Stimulated activated naive B cell treated with anti-CD40 and anti-IgM and Interleukin-4, amounts not matched to agents 10 μg/mL and 1 μg/mL and 100 μg/mL, for 72 hours (primary cell): Measurements from ENCODE around the gene FLOT2.
A peak's percentile ranks its signal among the peaks of the same experiment; 100 is the strongest.

Experiments
- ATAC-seq, 2 donors: fragments of 150-1000 bp; cut with Tn5 transposase; replicated peaks; 2 replicates each; pipeline ENCODE4 v1.10.0; 2021; ENCODE audit warnings: moderate library complexity in 1 of 2
- DNase-seq: peaks from one replicate; pipeline ENCODE4 v3.0.0; 2021
- H3K27ac Mint-ChIP-seq: one replicate; pipeline ENCODE4 v1.8.0; 2022; ENCODE audit warnings: mild to moderate bottlenecking, mixed read lengths
- H3K27me3 Mint-ChIP-seq, 2 donors: one replicate each; pipeline ENCODE4 v1.8.0; 2022; ENCODE audit warnings: mixed read lengths in 2 of 2
- H3K36me3 Mint-ChIP-seq, 2 donors: one replicate each; pipeline ENCODE4 v1.8.0; 2022; ENCODE audit warnings: mixed read lengths in 2 of 2, mild to moderate bottlenecking in 1 of 2
- H3K4me1 Mint-ChIP-seq, 2 donors: one replicate each; pipeline ENCODE4 v1.8.0; 2022; ENCODE audit warnings: mixed read lengths in 2 of 2, mild to moderate bottlenecking in 1 of 2
- H3K4me3 Mint-ChIP-seq, 2 donors: one replicate each; pipeline ENCODE4 v1.8.0; 2022; ENCODE audit warnings: mild to moderate bottlenecking in 2 of 2, mixed read lengths in 2 of 2, moderate library complexity in 1 of 2
- H3K9me3 Mint-ChIP-seq, 2 donors: one replicate each; pipeline ENCODE4 v1.8.0; 2022; ENCODE audit warnings: mixed read lengths in 2 of 2, mild to moderate bottlenecking in 1 of 2

The FLOT2 gene

DNA sequence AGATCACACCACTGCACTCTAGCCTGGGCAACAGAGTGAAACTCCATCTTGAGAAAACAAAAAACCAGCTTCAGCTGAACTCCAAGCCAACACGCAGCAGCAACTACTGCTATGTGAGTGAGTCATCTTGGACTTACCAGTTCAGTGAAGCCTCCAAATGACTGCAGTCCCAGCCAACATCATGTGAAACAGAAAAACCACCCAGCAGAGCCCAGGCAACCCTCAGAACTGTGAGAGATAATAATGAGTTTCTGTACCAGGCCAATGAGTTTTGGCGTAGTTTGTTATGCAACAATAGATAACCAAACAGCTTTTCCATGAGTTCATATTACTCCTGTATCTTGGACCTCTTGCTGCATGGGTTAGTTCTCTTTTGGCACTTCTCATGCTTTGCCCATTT, 30.5 kb upstream of the FLOT2 start:
- Mint-ChIP-seq H3K4me1 (peaks cover 38 to 52% of the 10 kb centered on the region in 2 donors), H3K9me3 (peaks cover 0 to 2% of the 10 kb centered on the region in 2 donors), H3K4me3 (no peak overlapping the region), H3K27me3 (no peaks in the 10 kb centered on the region), H3K36me3 (peaks cover 43 to 77% of the 10 kb centered on the region in 2 donors), H3K27ac (peak overlapping the region; percentile 67)
- DNase-seq (peak; percentile 17), ATAC-seq (peak; percentile 84 to 88)

DNA sequence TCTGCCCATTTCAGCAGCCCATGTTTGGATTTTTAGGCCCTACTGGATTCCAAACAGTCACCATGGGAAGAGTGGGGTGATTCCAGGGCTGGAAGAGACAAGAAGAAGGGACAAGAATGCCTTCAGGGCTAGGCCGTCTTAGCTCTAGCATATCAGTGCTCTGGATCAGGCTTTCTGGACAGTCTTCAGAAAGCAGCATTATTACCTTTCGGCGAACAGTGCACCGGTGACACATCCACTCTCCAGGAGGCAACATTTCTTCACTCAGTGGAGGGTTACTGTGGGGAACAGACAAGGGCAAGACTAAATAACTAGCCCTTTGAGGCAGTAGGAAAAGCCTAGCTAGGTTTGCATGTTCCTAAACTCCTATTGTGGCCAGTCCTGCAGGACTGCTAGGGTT, 29.3 kb upstream of the FLOT2 start:
- H3K36me3 Mint-ChIP-seq: peaks cover 46 to 77% of the 10 kb centered on the region in 2 donors

DNA sequence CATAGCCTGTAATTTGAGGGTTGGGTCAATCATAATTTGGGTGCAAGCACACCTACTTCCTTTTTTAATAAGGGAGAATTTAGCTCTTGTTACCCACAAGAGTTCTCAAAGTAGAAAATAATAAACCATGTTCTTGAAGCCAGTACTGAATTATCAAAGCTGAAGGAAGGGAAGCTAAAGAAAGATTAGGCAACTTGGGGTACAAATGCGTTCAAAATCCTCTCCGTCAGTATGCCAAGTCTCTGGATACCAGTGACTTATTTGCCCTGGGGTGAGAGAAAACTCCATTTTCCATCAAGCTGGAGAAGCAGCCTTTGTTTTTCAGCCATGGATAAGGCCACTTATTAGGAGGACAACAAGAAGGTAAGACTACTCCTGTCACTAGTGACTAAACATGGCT, 28.8 kb upstream of the FLOT2 start:
- DNase-seq (no peak), ATAC-seq (no peak)
- Mint-ChIP-seq H3K36me3 (peaks cover 50 to 81% of the 10 kb centered on the region in 2 donors), H3K27ac (peak overlapping the region; percentile 79), H3K9me3 (peaks cover 0 to 2% of the 10 kb centered on the region in 2 donors), H3K4me1 (peaks cover 38 to 46% of the 10 kb centered on the region in 2 donors), H3K4me3 (no peak overlapping the region), H3K27me3 (no peaks in the 10 kb centered on the region)

More for the DNA sequence above, 29.3 kb upstream of the FLOT2 start:
- H3K4me1 Mint-ChIP-seq: peaks cover 38 to 46% of the 10 kb centered on the region in 2 donors
- peak overlapping the region; percentile 3 for H3K27ac Mint-ChIP-seq
- DNase-seq (no peak), ATAC-seq (no peak)
- no peak overlapping the region for H3K4me3 Mint-ChIP-seq
- H3K27me3 Mint-ChIP-seq: no peaks in the 10 kb centered on the region
- peaks cover 0 to 2% of the 10 kb centered on the region in 2 donors for H3K9me3 Mint-ChIP-seq

- ATAC-seq (peak; percentile 61 to 63), DNase-seq (no peak)
- no peak overlapping the region for H3K4me3 Mint-ChIP-seq
- peaks cover 0 to 2% of the 10 kb centered on the region in 2 donors for H3K9me3 Mint-ChIP-seq
- H3K36me3 Mint-ChIP-seq: peaks cover 53 to 81% of the 10 kb centered on the region in 2 donors
- H3K4me1 Mint-ChIP-seq: peaks cover 37 to 46% of the 10 kb centered on the region in 2 donors
- H3K27ac Mint-ChIP-seq: peak overlapping the region; percentile 79
- no peaks in the 10 kb centered on the region for H3K27me3 Mint-ChIP-seq
Measured at GRCh38 chr17:28925912-28926365, 28.4 kb upstream of the FLOT2 start.

DNA sequence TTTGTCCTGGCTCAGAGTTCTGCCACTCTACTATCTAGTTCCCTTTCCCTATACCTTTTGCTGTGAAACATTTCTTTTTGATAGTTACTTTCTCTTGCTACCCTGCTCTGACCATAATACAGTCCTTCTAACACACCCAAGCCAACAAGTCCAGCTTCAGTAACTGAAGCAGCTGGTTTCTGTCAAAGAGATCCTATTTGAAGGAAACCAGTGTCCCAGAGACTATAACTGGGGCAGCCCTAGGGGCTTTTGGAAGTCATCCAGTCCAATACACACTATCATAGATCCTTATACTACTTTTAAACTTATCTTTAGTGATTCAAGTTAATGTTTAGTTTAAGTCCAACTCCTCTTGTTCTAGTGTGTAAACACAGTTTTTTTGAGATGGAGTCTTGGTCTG, 22.7 kb upstream of the FLOT2 start:
- Mint-ChIP-seq H3K4me1 (peaks cover 12 to 13% of the 10 kb centered on the region in 2 donors), H3K27me3 (no peaks in the 10 kb centered on the region), H3K4me3 (no peak overlapping the region), H3K27ac (no peak overlapping the region), H3K36me3 (peaks cover 44 to 74% of the 10 kb centered on the region in 2 donors), H3K9me3 (no peaks in the 10 kb centered on the region)
- ATAC-seq (no peak), DNase-seq (no peak)

DNA sequence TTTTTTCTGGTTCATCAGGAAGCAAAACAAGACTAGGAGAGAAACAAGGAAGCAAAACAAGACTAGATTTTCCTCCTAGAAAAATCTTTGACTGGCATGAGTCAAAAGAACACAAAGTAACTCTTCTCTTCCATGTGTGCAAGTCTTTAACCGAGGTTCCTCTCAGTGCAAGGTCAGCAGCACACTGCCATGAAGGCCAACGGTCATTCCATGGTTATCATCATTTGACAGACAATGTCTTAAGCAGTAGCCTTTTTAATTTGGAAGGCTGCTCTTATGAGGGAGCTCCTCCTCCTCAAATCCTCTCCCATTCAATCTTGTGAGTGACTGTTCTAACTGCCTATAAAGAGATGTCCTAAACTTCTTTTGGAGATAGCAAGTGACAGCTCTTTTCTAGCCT, 20.8 kb upstream of the FLOT2 start:
- no peak for ATAC-seq
- Mint-ChIP-seq H3K27me3 (no peaks in the 10 kb centered on the region), H3K36me3 (peaks cover 50 to 72% of the 10 kb centered on the region in 2 donors)

DNA sequence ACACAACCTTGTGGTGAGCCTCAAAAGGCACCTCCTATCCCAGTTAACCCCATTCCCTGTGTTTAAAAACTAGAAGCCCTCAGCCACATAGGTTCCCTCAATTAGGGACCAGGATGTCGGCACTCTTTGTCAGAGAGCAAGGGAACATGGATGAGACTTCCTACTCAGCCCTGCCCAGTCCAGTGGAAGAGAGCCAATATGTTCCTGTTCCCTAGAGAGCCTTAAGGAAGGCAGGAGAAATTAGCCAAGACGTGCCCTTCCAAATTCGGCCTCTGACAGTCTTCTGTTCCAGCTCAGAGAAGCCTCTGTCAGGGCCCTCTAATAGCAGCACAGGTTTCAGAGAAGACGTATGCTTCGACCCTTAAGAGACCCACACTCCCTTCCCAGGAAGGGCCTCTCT, 19.9 kb upstream of the FLOT2 start:
- Mint-ChIP-seq H3K27me3 (no peaks in the 10 kb centered on the region), H3K9me3 (no peaks in the 10 kb centered on the region), H3K36me3 (peaks cover 52 to 74% of the 10 kb centered on the region in 2 donors), H3K4me3 (no peak overlapping the region), H3K27ac (peak overlapping the region; percentile 25), H3K4me1 (peaks cover 0 to 1% of the 10 kb centered on the region in 2 donors)
- no peak for DNase-seq
- no peak for ATAC-seq

More for the DNA sequence above, 20.8 kb upstream of the FLOT2 start:
- H3K4me3 Mint-ChIP-seq: no peak overlapping the region
- no peak overlapping the region for H3K27ac Mint-ChIP-seq
- H3K9me3 Mint-ChIP-seq: no peaks in the 10 kb centered on the region
- DNase-seq: no peak
- peaks cover 0 to 1% of the 10 kb centered on the region in 2 donors for H3K4me1 Mint-ChIP-seq

DNA sequence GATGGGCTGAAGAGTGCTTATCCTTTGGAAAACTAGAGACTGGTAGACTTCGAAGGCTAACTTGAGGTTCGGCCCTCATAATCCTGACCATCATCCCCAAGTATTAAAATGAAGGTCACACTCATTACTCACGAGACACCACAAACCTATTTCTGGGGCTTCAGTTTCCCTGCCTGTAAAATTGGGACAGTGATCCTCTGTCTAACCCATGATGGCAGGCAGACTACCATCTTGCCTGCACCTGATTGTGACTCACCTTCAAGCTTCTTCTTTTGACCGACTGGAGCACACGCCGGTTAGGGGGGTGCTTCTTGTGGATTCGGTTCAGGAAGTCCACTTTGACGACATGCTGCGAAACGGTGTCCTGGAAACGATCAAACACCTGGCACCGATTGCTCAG, 19.5 kb upstream of the FLOT2 start:
- Mint-ChIP-seq H3K9me3 (no peaks in the 10 kb centered on the region), H3K27me3 (no peaks in the 10 kb centered on the region), H3K27ac (peak overlapping the region; percentile 9), H3K4me1 (peaks cover 0 to 1% of the 10 kb centered on the region in 2 donors), H3K4me3 (no peak overlapping the region), H3K36me3 (peaks cover 55 to 76% of the 10 kb centered on the region in 2 donors)
- DNase-seq: no peak
- no peak for ATAC-seq

- DNase-seq (no peak), ATAC-seq (peak; percentile 73 to 86)
- Mint-ChIP-seq H3K27ac (peak overlapping the region; percentile 16), H3K4me1 (peaks cover 0 to 1% of the 10 kb centered on the region in 2 donors), H3K4me3 (no peak overlapping the region), H3K9me3 (no peaks in the 10 kb centered on the region), H3K36me3 (peaks cover 54 to 74% of the 10 kb centered on the region in 2 donors), H3K27me3 (no peaks in the 10 kb centered on the region)
Measured at GRCh38 chr17:28916302-28916934, 18.9 kb upstream of the FLOT2 start.

DNA sequence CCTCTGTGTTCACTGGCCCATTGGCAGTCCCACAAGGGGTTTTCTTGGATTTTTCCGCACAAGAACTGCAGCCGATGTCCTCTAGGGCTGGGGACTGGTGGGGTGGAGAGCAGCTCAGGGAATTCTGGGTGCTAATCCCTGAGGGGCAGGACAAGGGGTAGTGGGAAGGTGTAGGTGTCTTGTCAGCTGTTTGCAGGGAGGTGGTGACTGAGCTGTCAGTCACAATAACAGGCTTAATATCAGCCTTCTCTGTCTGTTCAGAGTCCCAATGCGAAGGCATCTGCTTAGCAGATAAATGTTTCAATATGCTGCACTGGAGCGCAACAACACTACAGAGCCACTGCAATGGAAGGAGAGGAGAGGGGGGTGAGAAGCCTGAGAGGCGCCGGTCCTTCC, 15.4 kb upstream of the FLOT2 start:
- Mint-ChIP-seq H3K27me3 (no peaks in the 10 kb centered on the region), H3K4me1 (peaks cover 0 to 1% of the 10 kb centered on the region in 2 donors), H3K9me3 (no peaks in the 10 kb centered on the region), H3K36me3 (peaks cover 51 to 70% of the 10 kb centered on the region in 2 donors), H3K27ac (peak overlapping the region; percentile 62), H3K4me3 (no peak overlapping the region)
- DNase-seq: no peak
- no peak for ATAC-seq

DNA sequence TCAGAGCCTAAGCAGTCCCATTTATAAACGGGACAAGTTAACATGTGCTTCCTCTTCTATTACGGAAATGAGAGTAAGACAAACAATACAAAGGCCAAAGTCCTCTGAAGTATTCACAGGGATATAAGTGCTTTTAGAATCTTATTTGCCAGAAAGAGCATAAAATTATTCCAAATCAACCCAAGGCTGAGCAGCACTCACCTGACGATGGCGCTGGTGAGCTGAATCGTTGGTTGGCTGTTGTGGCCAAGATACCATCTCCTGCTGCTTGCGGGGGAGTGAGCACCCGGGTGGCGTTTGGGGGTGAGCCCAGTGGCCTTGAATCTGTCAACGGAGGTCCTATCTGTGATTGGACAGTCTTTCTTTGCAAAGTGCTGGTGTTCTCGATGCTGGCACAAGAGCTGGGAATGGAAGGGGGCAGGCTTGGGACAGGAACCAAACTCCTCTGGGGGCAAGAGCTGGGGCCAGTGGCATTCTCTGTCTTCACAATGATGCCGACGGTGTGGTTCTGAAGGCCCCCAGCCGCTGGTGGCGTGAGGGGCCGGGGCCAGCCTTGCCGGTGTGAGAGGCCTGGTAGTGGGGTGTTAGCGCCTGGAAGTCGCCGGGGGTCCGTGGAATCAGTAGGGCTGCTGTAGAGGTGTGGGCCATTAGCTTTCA, 14.9 kb upstream of the FLOT2 start:
- Mint-ChIP-seq H3K27ac (peak overlapping the region; percentile 62), H3K27me3 (no peaks in the 10 kb centered on the region), H3K9me3 (no peaks in the 10 kb centered on the region), H3K4me3 (no peak overlapping the region), H3K36me3 (peaks cover 50 to 69% of the 10 kb centered on the region in 2 donors), H3K4me1 (peaks cover under 1 to 1% of the 10 kb centered on the region in 2 donors)
- DNase-seq (no peak), ATAC-seq (no peak)

DNA sequence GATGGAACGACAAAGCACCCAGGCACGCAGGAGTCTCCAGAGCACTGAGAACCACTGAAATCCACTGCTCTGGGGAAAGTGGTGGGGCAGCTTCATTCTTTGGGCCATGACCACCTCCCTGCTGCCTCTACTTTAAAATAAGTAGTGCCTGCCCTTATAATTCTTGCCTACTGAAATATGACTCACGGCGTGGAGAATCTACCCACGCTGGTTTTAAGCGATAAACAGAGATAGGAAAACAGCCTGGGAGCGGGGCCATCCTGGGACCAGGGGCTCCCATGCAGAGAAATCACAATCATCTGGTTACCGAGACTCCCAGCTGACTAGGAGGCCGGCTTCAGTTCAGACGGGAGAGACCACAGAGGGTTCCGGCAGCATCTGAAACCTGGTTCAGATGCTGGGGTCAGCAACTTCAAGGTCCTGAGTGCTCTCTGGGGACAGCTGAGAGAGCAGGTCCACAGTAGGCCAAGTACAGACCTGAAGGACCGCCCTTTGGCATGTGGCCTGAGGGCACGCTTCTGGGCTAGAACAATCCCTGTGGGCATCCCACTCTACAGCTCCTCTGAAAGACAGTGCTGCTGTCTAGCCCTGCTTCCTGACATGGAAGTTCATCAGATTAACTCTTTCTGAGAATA, 14.0 kb upstream of the FLOT2 start:
- no peak for ATAC-seq
- H3K36me3 Mint-ChIP-seq: peaks cover 53 to 70% of the 10 kb centered on the region in 2 donors
- H3K27me3 Mint-ChIP-seq: no peaks in the 10 kb centered on the region
- H3K9me3 Mint-ChIP-seq: no peaks in the 10 kb centered on the region
- no peak overlapping the region for H3K27ac Mint-ChIP-seq
- no peak for DNase-seq
- H3K4me1 Mint-ChIP-seq: peaks cover 8 to 10% of the 10 kb centered on the region in 2 donors
- H3K4me3 Mint-ChIP-seq: no peak overlapping the region

GRCh38 chr17:28910534-28910933, 13.0 kb upstream of the FLOT2 start:
- Mint-ChIP-seq H3K4me1 (peaks cover 16 to 20% of the 10 kb centered on the region in 2 donors), H3K9me3 (no peaks in the 10 kb centered on the region), H3K27me3 (no peaks in the 10 kb centered on the region), H3K36me3 (peaks cover 48 to 68% of the 10 kb centered on the region in 2 donors), H3K27ac (no peak overlapping the region), H3K4me3 (no peak overlapping the region)
- no peak for ATAC-seq
- DNase-seq: no peak

DNA sequence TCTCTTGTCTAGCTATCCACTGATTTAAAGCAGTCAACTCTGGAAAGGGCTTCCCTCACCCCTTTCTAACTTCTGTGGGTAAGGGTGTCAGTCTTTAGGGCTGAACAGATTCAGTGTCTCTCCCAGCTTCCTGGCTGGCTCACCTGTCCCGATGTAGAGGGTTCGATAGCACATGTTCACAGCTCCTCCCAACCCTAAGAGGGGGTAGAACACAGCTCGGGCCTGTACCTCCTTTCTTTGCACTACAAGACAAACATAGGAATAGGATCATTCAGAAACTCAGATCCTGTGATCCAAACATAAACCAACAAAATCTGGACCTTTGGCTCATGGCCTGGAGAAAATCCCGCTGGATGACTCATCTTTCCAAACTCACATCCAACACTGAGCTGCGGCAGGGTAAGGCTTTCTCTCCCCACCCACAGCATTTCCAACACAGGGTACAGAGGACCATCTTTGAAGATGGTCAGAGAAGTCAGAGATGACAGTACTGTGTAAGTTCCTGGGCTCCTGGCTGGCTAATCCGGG, 11.2 kb upstream of the FLOT2 start:
- no peak overlapping the region for H3K27ac Mint-ChIP-seq
- H3K36me3 Mint-ChIP-seq: peaks cover 46 to 65% of the 10 kb centered on the region in 2 donors
- H3K4me1 Mint-ChIP-seq: peaks cover 24 to 38% of the 10 kb centered on the region in 2 donors
- H3K27me3 Mint-ChIP-seq: no peaks in the 10 kb centered on the region
- no peaks in the 10 kb centered on the region for H3K9me3 Mint-ChIP-seq
- DNase-seq (no peak), ATAC-seq (no peak)
- no peak overlapping the region for H3K4me3 Mint-ChIP-seq
